Stimulated activated CD8-positive, alpha-beta memory T cell treated with anti-CD3 and anti-CD28 coated beads, Interleukin-7, amount 100 ng/mL, for 4 hours (primary cell): ENCODE measurements around the gene SH3PXD2B.
A peak's percentile ranks its signal among the peaks of the same experiment; 100 is the strongest.
"Not testable (repeated sequence)": the region's sequence is repeated elsewhere in the genome, so short reads cannot be mapped to it uniquely, and the experiment has no call there.

Source experiments
- DNase-seq, 2 donors: peaks; one replicate each; pipeline ENCODE4 v3.0.0-alpha.2; 2020; ENCODE audit warnings: low read depth in 2 of 2

SH3PXD2B gene

GRCh38 chr5:172485511-172486202 lies 31.3 kb upstream of the SH3PXD2B start:
- no peak for DNase-seq

GRCh38 chr5:172484664-172485063 lies 30.3 kb upstream of the SH3PXD2B start:
- no peak for DNase-seq

GRCh38 chr5:172482156-172483020 lies 28.1 kb upstream of the SH3PXD2B start:
- no peak for DNase-seq

- no peak for DNase-seq
These were observed 26.9 kb upstream of the SH3PXD2B start for GRCh38 chr5:172481011-172481800.

- DNase-seq = no peak
These were observed 25.4 kb upstream of the SH3PXD2B start for GRCh38 chr5:172479784-172480115.

GRCh38 chr5:172479034-172479783 lies 24.9 kb upstream of the SH3PXD2B start:
- peak; percentile 10 to 19 for DNase-seq

GRCh38 chr5:172478695-172479033 lies 24.3 kb upstream of the SH3PXD2B start:
- not testable (repeated sequence) for DNase-seq

- no peak for DNase-seq
These were observed 23.9 kb upstream of the SH3PXD2B start for GRCh38 chr5:172478256-172478655.

- no peak for DNase-seq
These were observed 23.1 kb upstream of the SH3PXD2B start for GRCh38 chr5:172477466-172477865.

GRCh38 chr5:172474293-172474692 lies 20.0 kb upstream of the SH3PXD2B start:
- no peak for DNase-seq

GRCh38 chr5:172473427-172473826 lies 19.1 kb upstream of the SH3PXD2B start:
- DNase-seq = no peak

GRCh38 chr5:172469697-172470096 lies 15.4 kb upstream of the SH3PXD2B start:
- DNase-seq = no peak

GRCh38 chr5:172466062-172466461 lies 11.7 kb upstream of the SH3PXD2B start:
- no peak for DNase-seq

GRCh38 chr5:172463031-172463430 lies 8.7 kb upstream of the SH3PXD2B start:
- no peak for DNase-seq

- DNase-seq = no peak
These were observed 5.4 kb upstream of the SH3PXD2B start for GRCh38 chr5:172459783-172460165.

- DNase-seq = no peak
These were observed 4.9 kb upstream of the SH3PXD2B start for GRCh38 chr5:172458976-172459782.

- no peak for DNase-seq
These were observed 1.9 kb upstream of the SH3PXD2B start for GRCh38 chr5:172456076-172456722.

GRCh38 chr5:172455511-172456061 lies 1.3 kb upstream of the SH3PXD2B start:
- no peak for DNase-seq

- DNase-seq = no peak
These were observed 709 bp upstream of the SH3PXD2B start for GRCh38 chr5:172455087-172455381.

GRCh38 chr5:172453986-172454357 lies 353 bp downstream of the SH3PXD2B start:
- DNase-seq = no peak
